ENCODE results near the gene GALNT11.

DNA sequence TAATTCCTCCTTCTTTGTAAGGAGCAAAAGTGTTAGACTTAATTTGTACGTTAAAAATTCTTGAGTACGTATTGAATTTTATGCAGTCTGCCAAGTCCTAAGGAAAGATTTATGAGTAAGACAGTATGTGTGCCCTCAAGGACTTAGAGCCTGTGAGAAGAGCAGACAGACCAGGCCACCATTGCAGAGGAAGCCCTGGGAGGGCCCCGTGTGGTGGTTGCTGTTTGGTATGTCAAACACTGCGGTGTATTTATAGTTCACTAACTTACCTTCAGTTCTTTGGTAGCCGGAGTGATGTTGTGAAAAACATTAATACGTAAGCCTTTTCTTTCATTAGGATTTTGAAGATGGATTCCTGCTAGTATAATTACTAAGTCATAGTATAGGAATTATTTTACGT is 82.9 kb downstream of the GALNT11 start:
- TF ChIP-seq TAF1 (IDR thresholded peaks at IDR 0.05; ENCODE audit: borderline replicate concordance, insufficient read depth, low read length) = no peak
- no peak for TF ChIP-seq SIN3A (IDR thresholded peaks at IDR 0.05; ENCODE audit: borderline replicate concordance, insufficient read depth, low read length)

All from PFSK-1 (cell line).